GM19438 (cell line): ENCODE results near the gene GPR179.

ENCODE experiments used
- ATAC-seq: cut with Tn5 transposase; IDR thresholded peaks from one replicate; pipeline ENCODE4 v1.9.1; 2021; ENCODE audit warnings: low read depth; ENCODE audit not compliant: unreplicated experiment

GPR179 gene, protein sequence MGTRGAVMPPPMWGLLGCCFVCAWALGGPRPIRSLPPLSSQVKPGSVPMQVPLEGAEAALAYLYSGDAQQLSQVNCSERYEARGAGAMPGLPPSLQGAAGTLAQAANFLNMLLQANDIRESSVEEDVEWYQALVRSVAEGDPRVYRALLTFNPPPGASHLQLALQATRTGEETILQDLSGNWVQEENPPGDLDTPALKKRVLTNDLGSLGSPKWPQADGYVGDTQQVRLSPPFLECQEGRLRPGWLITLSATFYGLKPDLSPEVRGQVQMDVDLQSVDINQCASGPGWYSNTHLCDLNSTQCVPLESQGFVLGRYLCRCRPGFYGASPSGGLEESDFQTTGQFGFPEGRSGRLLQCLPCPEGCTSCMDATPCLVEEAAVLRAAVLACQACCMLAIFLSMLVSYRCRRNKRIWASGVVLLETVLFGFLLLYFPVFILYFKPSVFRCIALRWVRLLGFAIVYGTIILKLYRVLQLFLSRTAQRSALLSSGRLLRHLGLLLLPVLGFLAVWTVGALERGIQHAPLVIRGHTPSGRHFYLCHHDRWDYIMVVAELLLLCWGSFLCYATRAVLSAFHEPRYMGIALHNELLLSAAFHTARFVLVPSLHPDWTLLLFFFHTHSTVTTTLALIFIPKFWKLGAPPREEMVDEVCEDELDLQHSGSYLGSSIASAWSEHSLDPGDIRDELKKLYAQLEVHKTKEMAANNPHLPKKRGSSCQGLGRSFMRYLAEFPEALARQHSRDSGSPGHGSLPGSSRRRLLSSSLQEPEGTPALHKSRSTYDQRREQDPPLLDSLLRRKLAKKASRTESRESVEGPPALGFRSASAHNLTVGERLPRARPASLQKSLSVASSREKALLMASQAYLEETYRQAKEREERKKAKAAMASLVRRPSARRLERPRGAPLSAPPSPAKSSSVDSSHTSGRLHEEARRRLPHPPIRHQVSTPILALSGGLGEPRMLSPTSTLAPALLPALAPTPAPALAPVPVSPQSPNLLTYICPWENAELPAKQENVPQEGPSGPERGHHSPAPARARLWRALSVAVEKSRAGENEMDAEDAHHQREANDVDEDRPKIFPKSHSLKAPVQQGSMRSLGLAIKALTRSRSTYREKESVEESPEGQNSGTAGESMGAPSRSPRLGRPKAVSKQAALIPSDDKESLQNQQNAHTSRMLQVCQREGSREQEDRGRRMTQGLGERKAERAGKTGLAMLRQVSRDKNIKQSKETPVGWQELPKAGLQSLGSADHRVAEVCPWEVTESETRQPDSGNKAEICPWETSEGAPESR (N-terminal part only)

DNA sequence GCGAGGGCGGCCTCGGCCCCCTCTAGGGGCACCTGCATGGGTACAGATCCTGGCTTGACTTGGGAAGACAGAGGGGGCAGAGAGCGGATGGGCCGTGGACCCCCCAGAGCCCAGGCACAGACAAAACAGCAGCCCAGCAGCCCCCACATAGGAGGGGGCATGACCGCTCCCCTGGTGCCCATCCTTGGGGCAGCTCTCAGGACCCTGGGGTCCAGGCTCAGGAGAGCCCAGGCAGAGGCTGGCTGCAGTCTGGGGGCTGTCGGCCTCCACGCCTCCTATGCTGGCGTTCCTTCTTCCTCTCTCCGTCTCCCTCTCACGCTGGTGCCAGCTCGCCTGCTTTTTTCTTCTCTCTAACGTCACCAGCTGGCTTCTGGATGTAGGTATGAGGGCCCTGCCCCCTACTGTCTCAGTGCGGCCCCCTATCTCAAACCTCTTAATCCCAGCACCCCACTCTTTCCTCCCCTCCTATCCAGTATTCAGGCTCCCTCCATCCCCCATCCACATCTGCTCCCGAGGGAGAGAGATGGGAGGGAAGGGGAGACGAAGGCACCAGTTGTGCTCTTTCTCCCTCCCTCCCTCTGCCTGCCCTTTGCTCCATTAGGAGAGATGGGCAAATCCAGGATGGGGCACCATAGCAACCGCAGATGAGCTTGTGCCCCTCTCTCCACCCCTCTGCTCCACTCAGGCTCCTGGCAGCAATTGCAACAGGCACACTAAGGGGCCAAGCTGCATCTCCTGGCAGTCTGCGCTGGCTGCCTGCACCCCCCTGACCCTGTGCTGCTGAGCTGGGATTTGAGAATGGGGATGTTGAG, at the start of gene GPR179:
TSS of gene GPR179 (minus strand) at position 349 of the 812 bp plus-strand sequence. CDS start at position 182, 167 bp downstream.
- no peak for ATAC-seq

DNA sequence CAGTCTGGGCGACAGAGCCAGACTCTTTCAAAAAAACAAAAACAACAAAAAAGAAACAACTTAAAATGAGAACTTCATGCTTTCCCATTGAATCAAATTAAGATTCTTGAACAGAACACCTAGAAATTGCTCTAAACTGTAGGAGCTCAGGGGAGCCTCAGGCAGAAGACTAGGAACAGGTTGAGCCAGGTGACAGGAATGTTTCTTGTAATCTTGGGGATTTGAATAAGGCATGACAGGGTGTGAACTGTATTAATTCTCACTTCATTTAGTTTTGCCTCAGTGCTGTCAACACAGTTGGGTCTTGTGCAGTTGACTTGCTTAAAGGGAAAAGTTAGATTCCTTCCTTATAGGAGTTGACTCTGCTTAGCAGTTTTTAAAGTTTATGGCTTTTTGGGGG, 35.7 kb upstream of the GPR179 start:
- ATAC-seq = no peak

DNA sequence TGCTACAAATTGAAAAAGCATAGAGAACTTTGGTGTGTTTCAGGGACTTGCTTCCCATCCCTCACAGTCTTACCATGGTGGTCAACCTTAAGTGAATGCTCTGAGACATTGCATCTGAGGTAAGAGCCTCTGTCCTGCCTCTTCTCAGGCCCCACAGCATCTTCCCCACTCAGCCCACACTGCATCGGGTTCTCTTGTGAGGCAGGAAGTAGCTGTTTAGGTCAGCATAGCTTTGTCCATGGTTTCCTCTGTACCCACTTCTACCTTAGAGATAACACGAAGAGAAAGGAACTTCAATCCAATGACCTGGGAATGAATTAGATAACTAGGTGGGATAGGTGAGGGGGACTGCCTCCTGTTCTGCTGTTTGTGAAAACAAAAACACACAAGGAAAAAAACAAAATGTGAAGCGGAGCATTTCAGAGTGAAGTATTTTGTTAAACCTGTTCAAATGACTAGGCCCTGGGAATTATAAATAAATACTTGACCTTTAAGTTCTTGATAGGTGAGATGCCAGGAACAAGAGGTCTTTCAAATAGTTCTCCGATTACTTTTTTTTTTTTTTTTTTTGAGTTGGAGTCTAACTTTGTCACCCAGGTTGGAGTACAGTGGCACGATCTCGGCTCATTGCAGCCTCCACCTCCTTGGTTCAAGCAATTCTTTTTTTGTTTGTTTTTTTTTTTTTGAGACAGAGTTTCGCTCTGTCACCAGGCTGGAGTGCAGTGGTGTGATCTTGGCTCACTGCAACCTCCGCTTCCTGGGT, 25.5 kb upstream of the GPR179 start:
- ATAC-seq = no peak

DNA sequence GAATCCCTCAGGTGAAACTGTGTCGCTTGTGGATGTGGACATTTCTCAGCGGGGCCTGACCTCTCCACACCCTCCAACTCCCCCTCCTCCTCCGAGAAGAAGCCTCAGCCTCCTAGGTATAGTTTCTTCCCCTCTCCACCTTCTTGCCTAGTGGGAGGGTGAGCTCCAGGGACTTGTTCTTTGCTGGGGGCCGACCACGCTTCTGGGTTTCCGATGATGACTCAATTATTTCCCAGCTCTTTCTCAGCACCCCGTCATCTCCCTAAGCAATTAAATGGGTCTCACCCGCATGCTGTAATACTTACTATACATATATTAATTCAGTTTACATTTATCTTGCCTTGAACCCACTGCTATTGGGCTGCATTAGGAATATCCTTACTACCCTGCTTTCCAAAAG, 21.0 kb upstream of the GPR179 start:
- ATAC-seq = no peak

DNA sequence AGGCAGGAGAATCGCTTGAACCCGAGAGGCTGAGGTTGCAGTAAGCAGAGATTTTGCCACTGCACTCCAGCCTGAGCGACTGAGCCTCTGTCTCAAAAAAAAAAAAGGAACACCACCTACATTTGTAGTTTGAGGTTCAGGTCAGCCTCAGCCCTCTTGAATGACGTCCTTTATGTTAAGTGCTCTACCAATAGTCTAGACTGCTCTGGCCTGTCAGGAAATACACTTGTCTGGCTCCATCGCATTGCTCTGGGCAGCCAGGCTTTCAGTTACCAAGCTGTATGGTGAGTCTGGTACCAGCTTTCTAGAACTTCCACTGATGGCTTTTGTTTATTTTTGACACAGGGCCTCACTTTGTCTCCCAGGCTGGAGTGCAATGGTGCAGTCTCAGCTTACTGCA, 19.3 kb upstream of the GPR179 start:
- ATAC-seq = no peak

DNA sequence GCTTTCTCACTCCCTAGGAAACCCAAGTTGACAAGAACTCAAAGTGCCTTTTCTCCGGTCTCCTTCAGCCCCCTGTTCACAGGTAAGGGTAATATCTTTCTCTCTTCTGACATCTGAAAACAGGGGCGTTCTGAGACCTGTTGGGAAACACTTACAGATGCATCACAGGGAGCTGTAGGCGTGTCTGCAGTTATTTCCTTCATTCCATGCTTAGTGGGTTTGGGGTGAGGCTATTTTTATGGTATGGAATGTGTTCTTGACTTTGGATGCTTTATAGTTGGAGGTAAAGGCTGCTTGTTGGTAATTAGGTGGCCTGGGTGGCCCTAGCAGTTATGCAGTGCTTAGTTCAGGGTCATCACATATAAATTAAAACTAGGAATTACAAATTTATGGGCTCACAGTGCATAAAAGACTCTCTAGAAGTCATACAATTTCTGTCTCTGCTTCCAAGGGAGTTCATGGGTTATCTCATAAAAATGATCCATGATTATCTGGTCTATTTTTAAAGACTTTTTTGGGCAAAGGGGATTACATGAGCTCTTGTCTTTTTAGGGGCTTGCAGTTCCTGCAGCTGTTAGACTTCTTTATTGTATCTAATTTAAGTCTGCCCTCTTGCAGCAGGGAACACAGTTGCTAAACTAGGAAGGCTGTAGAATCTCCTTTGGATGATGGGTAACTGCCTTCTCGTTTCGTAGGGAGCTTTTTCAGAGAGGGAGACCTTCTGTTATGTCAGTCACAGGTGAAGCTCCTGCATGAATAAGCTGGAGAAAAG, 18.1 kb upstream of the GPR179 start:
- ATAC-seq = no peak

DNA sequence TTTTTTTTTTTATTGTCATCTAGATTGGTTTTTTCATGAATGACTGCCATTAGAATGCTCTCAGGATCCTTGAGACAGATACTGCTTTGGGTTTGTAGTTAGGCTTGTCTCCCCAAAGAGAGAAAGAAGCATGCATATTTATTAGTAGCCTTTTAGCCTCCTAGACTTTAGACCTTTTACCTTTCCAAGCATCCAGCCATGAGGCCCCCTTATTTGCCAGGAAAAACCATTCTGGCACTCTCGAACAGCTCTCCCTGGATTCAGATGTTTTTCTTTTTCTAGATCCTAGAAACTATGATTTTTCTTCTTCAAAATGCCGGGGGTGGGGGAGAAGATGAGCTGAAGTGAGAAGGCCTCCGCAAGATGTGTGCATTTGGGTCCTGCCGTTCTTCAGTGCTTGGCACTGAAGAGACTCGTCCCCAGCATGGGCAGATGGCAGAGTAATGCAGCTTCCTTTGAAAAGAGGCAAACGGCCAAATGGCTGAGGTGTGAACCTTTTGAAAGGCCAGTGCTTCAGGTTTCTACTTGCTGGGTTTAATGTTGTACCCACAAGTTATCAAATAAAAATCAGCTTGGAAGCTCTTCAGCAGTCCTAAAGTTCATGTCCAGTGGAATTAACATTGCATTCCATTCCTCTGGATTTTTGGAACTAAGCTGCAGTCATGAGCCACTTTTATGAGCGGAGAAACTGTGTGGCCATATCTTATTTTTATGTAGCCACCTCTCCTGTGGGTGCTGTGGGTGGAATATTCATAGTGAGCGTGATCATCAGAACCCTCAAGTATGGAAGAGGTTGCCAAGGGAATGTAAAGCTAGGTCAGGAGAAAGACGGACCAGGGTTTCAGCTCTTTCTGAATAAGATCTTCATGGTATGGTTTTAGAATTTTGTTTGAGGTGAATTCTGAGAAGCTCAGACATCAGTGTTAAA, 15.1 kb upstream of the GPR179 start:
- no peak for ATAC-seq

DNA sequence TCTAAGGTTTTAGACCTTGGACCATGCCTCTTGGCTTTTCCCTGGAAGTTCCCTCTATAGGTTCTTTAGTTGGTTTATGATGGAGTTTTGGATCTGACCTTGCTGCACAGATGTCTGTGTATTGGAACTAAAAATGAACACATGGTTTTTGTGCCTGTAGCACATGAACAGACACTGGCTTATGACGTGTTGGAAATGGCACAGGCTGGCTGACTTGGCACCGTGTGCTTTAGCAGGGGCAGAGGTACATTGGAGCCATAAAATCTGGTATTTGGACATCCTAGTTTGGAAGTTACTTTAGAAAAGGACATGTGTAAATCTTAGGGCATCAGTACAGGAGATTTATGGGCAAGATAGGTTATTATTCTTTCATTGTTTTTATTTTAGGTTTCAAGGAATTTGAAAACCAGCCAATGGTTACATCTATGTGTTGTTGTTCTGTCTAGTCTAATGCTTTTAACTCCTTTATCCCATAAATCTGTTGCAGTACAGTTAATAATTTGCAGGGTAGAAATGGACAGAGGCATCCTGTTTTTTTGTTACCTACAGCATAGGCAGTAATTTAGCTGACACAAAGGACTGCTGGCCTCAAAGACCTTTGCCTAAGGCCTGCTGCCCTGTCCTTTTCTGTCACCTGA, 13.8 kb upstream of the GPR179 start:
- ATAC-seq = no peak

DNA sequence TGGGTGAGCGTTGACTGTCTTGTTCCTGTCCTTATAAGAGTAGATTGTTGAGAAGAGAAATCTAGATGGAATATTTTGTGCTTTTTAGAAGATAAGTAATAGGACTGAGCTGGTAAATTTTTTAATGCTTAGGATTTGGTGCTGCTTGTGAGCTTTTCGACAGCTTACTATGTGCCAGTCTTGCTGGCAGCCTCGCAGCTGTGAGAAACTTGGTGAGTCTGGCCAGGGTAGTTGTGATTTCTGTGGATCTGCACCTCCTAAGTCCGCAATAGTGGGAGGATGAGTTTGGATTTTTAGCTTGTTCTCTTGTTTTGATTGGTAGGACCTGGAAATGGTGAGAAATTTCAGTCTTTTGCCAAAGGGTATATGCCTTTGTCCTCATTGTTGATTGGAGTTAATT, 11.5 kb upstream of the GPR179 start:
- ATAC-seq = no peak

DNA sequence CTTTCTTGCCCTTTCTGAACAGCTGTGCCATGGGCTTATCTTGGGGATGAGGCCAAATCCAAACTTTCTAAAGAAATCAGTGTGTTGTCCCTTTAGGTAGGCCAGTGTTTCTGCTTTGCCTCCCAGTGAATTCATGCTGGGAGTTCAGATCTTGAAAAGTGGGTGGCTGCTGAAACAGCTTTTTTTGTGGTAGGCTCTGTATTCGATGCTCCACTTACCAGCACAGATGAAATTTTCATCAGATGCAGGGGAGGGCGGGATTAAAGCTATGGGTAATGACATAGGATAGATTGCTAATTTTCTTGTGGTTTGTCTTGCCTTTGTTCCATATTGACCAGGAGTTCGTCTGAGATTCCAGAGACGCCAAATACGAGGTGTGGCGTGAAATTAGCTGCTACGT, 10.7 kb upstream of the GPR179 start:
- ATAC-seq = no peak

DNA sequence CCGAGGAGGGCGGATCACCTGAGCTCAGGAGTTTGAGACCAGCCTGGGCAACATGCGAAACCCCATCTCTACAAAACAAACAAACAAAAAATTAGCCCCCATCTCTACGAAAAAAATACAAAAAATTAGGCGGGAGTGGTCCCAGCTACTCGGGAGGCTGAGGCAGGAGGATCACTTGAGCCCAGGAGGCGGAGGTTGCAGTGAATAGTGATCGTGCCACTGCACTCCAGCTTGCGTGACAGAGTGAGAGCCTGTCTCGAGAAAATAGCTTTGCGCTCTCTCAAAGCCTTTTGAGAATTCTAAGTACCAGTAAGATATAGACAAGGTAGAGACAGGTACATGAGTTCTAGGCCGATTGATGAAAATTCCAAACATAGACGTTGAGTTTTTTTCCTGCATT, 9.9 kb upstream of the GPR179 start:
- ATAC-seq = no peak

DNA sequence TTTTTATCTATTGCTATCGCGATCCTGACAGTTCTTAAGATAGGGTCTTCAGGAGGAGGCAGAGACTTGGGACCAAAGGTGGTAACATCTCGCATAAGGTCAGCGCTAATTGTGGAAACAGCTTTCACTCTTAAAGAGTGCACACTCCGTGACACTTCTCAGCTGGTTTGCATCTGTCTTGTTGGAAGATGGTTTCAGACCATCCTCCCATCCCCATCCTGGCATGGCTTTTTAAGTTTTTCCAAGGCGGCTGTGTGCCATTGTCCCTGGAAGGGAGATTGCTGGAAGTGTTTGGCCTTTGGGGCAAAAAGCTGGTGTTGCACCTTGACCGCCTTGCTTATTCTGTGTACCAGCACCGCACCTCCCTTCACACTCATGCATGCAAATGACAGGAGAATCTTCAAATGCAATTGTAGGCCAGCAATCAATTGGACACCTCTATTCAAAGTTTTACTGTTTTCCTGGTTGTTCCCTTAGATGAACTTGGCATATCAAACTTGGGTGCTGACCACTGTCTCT, 9.4 kb upstream of the GPR179 start:
- no peak for ATAC-seq

DNA sequence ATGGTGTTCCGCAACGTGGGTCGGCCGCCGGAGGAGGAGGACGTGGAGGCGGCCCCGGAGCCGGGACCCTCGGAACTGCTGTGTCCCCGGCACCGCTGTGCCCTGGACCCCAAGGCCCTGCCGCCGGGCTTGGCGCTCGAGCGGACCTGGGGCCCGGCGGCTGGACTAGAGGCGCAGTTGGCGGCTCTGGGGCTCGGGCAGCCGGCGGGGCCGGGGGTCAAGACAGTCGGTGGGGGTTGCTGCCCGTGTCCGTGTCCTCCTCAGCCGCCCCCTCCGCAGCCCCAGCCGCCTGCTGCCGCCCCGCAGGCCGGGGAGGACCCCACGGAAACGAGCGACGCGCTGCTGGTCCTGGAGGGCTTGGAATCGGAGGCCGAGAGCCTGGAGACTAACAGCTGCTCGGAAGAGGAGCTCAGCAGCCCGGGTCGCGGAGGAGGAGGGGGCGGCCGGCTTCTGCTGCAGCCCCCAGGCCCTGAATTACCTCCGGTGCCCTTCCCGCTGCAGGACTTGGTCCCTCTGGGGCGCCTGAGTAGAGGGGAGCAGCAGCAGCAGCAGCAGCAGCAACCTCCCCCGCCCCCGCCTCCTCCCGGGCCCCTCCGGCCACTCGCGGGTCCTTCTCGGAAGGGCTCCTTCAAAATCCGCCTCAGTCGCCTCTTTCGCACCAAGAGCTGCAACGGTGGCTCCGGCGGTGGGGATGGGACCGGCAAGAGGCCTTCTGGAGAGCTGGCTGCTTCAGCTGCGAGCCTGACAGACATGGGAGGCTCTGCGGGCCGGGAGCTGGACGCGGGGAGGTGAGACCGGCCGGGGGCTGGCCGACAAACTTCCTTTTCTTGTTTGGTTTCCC, 8.7 kb upstream of the GPR179 start:
- no peak for ATAC-seq

DNA sequence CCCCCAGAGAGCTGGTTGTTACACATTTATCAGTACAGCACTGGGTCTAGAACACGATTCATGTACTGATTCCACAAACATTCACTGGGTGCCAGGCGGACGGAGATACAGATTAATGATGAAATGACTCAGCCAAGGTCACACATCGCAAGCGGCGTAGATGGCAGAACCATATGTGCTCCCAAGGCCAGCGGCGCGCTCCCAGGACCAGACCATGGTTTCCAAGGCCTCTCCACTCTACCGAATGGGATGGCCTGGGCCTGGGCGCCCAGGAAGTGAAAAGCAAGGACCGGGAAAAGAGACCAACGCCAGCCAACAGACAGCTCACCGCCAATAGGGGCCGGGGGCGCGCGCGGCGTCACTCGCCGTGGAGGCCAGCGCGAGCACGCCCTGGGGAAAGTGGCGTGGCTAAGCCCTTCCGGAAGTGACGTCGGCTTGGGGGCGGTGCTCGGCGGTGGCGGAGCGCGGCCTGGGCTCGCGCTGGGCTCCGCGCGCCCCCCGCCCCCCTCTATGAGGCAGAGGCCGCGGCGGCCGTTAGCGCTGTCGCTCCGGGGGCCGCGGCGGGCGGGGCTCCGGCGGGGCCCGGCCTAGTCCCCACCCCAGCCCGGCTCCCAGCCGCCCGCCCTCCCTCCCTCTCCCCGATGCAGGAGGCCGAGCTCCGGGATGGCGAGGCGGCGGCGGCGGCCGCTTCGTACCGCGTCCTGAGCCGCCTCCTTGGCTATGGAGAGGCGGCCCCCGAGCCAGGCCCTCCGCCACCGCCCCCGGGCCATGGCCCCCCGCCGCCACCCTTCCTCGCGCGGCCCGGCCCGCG, 7.9 kb upstream of the GPR179 start, which contains the start of gene SOCS7:
TSS of gene SOCS7 (plus strand) at position 433 of the 811 bp plus-strand sequence. CDS start at position 642, 209 bp downstream.
- ATAC-seq = peak; percentile 70

DNA sequence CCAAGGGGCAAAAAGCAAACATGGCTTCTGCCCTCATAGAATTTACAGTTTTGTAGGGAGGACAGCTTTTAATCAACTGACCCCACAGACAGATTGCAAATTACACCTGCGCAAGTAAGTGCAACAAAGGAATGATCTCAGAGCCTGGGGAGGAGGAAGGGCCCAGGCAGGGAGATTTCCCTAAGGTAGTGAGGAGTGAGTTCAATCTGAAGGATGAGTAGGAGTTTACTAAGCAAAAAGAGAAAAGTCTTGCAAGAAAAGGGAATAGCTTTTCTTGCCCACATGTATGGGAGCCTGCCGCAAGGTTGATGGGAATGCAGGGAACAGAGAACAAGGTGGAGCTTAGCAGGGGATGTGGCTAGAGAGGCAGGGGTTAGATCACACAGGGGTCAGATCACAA, 6.3 kb upstream of the GPR179 start:
- no peak for ATAC-seq
